ENCODE data around the gene SOX5. TPM values are rescaled to one million over a fixed set of nuclear protein-coding genes. Genes with fewer than 3 reads are reported as not detected.
A peak's percentile ranks its signal among the peaks of the same experiment; 100 is the strongest.

Gene SOX5
- total RNA-seq, 1 experiment from 2014 or later: 3.1 TPM

DNA sequence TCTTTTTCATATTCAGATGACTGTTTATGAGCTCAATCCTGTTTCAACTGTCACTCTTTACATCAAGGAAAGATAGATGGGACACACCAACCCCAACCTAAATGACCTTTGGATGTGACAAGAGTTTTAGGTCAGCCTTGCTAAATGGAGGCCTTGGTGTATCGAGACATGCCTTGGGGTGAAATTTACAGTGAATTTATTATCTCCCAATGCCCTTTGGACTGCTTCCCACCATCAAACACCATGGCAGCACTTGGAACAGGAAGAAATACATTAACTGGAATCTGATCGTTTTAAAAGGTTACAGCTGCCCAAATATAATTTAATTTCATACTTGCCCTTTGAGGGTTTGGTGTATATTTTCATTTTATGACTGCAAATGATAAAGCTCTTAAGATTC, 327.6 kb downstream of the SOX5 start:
- Mint-ChIP-seq H3K27me3 (ENCODE audit: low read depth) (no peaks in the 10 kb centered on the region), H3K4me3 (no peak overlapping the region), H3K36me3 (ENCODE audit: insufficient read depth in 1 of 3, low read depth in 3 of 3) (no peaks in the 10 kb centered on the region), H3K9me3 (no peaks in the 10 kb centered on the region), H3K4me1 (peaks cover 3 to 4% of the 10 kb centered on the region in 2 experiments; a peak in 3 of 4 replicates), H3K27ac (peak overlapping the region in 1 of 3 experiments; percentile 31; a peak in 1 of 7 replicates)
- Histone ChIP-seq H3K23ac (ENCODE audit: insufficient read length, low read depth, low read length) (no peak overlapping the region), H2BK15ac (ENCODE audit: low read depth, low read length) (no peak overlapping the region), H3K23me2 (ENCODE audit: insufficient read length, low read depth, low read length, poor library complexity, severe bottlenecking) (no peaks in the 10 kb centered on the region), H3K56ac (ENCODE audit: insufficient read length, low read depth, low read length) (no peak overlapping the region), H4K8ac (replicated peaks; ENCODE audit: insufficient read length, low read depth, low read length) (no peak overlapping the region), H2AK5ac (ENCODE audit: insufficient read length, low read length) (no peak overlapping the region), H3T11ph (ENCODE audit: low read length) (no peak overlapping the region), H4K20me1 (ENCODE audit: control insufficient read depth, insufficient read depth, insufficient read length) (no peaks in the 10 kb centered on the region), H3K9me3 (ENCODE audit: control insufficient read depth, low read depth, low read length) (no peaks in the 10 kb centered on the region), H2BK12ac (ENCODE audit: insufficient read length, low read depth, low read length) (no peak overlapping the region), H3K27me3 (ENCODE audit: insufficient read depth, low read length) (no peaks in the 10 kb centered on the region), H2BK120ac (ENCODE audit: low read depth, low read length, poor library complexity, severe bottlenecking) (no peak overlapping the region), H2BK5ac (ENCODE audit: insufficient read length, low read length) (no peak overlapping the region), H2BK20ac (ENCODE audit: low read depth, low read length, poor library complexity, severe bottlenecking) (no peak overlapping the region), H3K14ac (ENCODE audit: insufficient read depth, low read length) (no peak overlapping the region), H3K27ac (ENCODE audit: insufficient read length, low read depth, low read length) (no peak overlapping the region), H3K79me1 (ENCODE audit: insufficient read depth, low read depth, low read length, poor library complexity, severe bottlenecking) (no peaks in the 10 kb centered on the region), H3K4me1 (ENCODE audit: insufficient read depth, low read length) (0 out of 2 replicates have a peak, but pooled peaks cover 3% of the 10 kb centered on the region), H3K4me2 (ENCODE audit: insufficient read depth, insufficient read length, low read length) (no peak overlapping the region), H2AFZ (ENCODE audit: low read length) (no peak overlapping the region), H3K79me2 (ENCODE audit: insufficient read depth, low read length) (no peaks in the 10 kb centered on the region), H4K5ac (ENCODE audit: insufficient read length, low read depth, low read length) (no peak overlapping the region), H4K91ac (ENCODE audit: insufficient read length, low read depth, low read length) (no peak overlapping the region), H3K4ac (ENCODE audit: low read depth, low read length) (no peak overlapping the region), H3K18ac (ENCODE audit: insufficient read length, low read depth, low read length) (no peak overlapping the region), H3K9ac (ENCODE audit: extremely low read depth, insufficient read length, low read length) (no peak overlapping the region)
- no peak for DNase-seq
- TF ChIP-seq, protein P1, sequence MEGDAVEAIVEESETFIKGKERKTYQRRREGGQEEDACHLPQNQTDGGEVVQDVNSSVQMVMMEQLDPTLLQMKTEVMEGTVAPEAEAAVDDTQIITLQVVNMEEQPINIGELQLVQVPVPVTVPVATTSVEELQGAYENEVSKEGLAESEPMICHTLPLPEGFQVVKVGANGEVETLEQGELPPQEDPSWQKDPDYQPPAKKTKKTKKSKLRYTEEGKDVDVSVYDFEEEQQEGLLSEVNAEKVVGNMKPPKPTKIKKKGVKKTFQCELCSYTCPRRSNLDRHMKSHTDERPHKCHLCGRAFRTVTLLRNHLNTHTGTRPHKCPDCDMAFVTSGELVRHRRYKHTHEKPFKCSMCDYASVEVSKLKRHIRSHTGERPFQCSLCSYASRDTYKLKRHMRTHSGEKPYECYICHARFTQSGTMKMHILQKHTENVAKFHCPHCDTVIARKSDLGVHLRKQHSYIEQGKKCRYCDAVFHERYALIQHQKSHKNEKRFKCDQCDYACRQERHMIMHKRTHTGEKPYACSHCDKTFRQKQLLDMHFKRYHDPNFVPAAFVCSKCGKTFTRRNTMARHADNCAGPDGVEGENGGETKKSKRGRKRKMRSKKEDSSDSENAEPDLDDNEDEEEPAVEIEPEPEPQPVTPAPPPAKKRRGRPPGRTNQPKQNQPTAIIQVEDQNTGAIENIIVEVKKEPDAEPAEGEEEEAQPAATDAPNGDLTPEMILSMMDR (conservative IDR thresholded peaks at IDR 0.05): no peak
- no CpG with 5 or more reads among the region's 2 CpGs for WGBS (ENCODE audit: extremely low coverage, insufficient read length, low lambda C conversion rate)

All from H9 (cell line).